ENCODE measurements around the gene HSPA9. TPM values are rescaled to one million over a fixed set of nuclear protein-coding genes. Genes with fewer than 3 reads are reported as not detected.
A peak's percentile ranks its signal among the peaks of the same experiment; 100 is the strongest.

Gene HSPA9
- total RNA-seq, 1 experiment from 2014 or later: 414 TPM

DNA sequence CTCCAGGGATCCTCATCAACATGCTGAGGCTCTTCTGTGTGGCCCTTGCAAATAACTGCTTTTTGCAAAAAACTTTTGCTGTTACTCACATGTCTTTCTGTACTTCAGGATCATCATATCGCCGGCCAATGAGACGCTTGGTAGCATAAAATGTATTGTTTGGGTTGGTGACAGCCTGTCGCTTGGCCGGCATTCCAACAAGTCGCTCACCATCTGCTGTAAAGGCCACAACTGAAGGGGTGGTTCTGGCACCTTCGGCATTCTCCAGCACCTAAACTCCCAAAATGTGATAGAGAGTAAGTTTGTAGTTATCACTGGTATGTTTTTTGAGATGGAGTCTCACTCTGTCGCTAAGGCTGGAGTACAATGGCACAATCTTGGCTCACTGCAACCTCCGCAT is 4.3 kb downstream of the HSPA9 start (continued):
- TF ChIP-seq AFF4 (CRISPR knock-in tag; IDR thresholded peaks at IDR 0.05; ENCODE audit: borderline replicate concordance): no peak

DNA sequence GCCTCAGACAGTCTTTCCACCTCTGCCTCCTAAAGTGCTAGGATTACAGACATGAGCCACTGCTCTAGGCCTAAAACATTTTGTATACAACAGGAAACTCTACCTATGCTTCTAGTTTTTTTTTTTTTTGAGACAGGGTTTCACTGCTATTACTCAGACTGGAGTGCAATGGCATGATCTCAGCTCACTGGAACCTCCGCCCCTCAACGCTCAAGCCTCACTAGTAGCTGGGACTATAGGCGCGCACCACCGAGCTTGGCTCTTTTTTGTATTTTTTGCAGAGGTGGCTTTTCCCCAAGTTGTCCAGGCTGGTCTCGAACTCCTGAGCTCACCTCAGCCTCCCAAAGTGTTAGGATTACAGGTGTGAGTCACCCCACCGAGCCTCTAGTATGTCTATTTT is 5.4 kb downstream of the HSPA9 start:
- H3K27me3 Mint-ChIP-seq (ENCODE audit: low read depth): no peaks in the 10 kb centered on the region; the same call in 1 of the 2 replicates
- DNase-seq (ENCODE audit: low spot score) (no peak), ATAC-seq (no peak)
- peaks cover 8% of the 10 kb centered on the region for H3K4me1 Mint-ChIP-seq
- no peaks in the 10 kb centered on the region for H3K9me3 Mint-ChIP-seq
- H3K4me3 Mint-ChIP-seq: no peak overlapping the region
- H3K27ac Mint-ChIP-seq: no peak overlapping the region
- ChIA-PET POLR2A (interaction anchor here (0.7 kb wide), 1 partner anchor 18 kb away, joined by 3 read pairs; no protein-coding TSS in a partner anchor), CTCF (no interaction called here)
- peaks cover 95% of the 10 kb centered on the region for H3K36me3 Mint-ChIP-seq
- TF ChIP-seq NFYB (CRISPR knock-in tag; conservative IDR thresholded peaks at IDR 0.05; ENCODE audit: low read depth) (no peak), TP53 (CRISPR knock-in tag; IDR thresholded peaks at IDR 0.05) (no peak), RORB (CRISPR knock-in tag; IDR thresholded peaks at IDR 0.05) (no peak), GABPB1 (CRISPR knock-in tag; IDR thresholded peaks at IDR 0.05) (no peak)
- TF ChIP-seq, protein P1, sequence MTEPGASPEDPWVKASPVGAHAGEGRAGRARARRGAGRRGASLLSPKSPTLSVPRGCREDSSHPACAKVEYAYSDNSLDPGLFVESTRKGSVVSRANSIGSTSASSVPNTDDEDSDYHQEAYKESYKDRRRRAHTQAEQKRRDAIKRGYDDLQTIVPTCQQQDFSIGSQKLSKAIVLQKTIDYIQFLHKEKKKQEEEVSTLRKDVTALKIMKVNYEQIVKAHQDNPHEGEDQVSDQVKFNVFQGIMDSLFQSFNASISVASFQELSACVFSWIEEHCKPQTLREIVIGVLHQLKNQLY (CRISPR knock-in tag; IDR thresholded peaks at IDR 0.05): no peak
- TF ChIP-seq, protein P2, sequence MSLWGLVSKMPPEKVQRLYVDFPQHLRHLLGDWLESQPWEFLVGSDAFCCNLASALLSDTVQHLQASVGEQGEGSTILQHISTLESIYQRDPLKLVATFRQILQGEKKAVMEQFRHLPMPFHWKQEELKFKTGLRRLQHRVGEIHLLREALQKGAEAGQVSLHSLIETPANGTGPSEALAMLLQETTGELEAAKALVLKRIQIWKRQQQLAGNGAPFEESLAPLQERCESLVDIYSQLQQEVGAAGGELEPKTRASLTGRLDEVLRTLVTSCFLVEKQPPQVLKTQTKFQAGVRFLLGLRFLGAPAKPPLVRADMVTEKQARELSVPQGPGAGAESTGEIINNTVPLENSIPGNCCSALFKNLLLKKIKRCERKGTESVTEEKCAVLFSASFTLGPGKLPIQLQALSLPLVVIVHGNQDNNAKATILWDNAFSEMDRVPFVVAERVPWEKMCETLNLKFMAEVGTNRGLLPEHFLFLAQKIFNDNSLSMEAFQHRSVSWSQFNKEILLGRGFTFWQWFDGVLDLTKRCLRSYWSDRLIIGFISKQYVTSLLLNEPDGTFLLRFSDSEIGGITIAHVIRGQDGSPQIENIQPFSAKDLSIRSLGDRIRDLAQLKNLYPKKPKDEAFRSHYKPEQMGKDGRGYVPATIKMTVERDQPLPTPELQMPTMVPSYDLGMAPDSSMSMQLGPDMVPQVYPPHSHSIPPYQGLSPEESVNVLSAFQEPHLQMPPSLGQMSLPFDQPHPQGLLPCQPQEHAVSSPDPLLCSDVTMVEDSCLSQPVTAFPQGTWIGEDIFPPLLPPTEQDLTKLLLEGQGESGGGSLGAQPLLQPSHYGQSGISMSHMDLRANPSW (CRISPR knock-in tag; conservative IDR thresholded peaks at IDR 0.05; ENCODE audit: low read depth): no peak

DNA sequence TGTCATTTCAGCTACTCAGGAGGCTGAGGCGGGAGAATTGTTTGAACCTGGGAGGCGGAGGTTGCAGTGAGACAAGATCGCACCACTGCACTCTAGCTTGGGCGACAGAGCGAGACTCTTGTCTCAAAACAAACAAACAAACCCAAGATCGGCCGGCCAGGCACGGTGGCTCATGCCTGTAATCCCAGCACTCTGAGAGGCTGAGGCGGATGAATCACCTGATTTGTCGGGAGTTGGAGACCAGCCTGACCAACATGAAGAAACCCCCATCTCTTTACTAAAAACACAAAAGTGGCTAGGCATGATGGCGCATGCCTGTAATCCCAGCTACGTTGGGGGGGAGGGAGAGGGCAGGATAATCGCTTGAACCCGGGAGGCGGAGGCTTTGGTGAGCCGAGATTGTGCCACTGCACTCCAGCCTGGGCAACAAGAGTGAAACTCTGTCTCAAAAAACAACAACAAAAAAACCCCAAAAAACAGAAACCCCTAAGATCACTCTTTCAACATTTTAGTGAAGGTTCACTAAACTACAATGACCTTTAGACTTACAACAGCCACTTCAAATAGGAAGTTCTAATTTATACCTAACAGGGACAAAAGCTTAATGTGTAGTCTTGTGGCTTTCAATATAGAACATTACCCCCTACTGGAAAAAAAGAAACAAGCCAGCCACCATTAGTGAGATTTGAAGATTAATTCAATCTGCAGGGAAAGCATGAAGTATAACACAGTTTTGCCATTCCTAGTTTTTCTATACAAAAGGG is 7.0 kb downstream of the HSPA9 start:
- peaks cover 94% of the 10 kb centered on the region for H3K36me3 Mint-ChIP-seq
- peak overlapping the region; percentile 41; the same call in 1 of the 2 replicates for H3K27ac Mint-ChIP-seq
- TF ChIP-seq SOX15 (CRISPR knock-in tag; IDR thresholded peaks at IDR 0.05) (no peak), PRDM15 (CRISPR knock-in tag; IDR thresholded peaks at IDR 0.05) (no peak), NFATC4 (CRISPR knock-in tag; IDR thresholded peaks at IDR 0.05) (no peak), TP53 (CRISPR knock-in tag; IDR thresholded peaks at IDR 0.05) (no peak), ARID4B (CRISPR knock-in tag; IDR thresholded peaks at IDR 0.05; ENCODE audit: borderline replicate concordance) (no peak)
- TF ChIP-seq, protein P3, sequence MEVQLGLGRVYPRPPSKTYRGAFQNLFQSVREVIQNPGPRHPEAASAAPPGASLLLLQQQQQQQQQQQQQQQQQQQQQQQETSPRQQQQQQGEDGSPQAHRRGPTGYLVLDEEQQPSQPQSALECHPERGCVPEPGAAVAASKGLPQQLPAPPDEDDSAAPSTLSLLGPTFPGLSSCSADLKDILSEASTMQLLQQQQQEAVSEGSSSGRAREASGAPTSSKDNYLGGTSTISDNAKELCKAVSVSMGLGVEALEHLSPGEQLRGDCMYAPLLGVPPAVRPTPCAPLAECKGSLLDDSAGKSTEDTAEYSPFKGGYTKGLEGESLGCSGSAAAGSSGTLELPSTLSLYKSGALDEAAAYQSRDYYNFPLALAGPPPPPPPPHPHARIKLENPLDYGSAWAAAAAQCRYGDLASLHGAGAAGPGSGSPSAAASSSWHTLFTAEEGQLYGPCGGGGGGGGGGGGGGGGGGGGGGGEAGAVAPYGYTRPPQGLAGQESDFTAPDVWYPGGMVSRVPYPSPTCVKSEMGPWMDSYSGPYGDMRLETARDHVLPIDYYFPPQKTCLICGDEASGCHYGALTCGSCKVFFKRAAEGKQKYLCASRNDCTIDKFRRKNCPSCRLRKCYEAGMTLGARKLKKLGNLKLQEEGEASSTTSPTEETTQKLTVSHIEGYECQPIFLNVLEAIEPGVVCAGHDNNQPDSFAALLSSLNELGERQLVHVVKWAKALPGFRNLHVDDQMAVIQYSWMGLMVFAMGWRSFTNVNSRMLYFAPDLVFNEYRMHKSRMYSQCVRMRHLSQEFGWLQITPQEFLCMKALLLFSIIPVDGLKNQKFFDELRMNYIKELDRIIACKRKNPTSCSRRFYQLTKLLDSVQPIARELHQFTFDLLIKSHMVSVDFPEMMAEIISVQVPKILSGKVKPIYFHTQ (CRISPR knock-in tag; IDR thresholded peaks at IDR 0.05): no peak

More for the DNA sequence above, 7.0 kb downstream of the HSPA9 start:
- Mint-ChIP-seq H3K4me1 (no peaks in the 10 kb centered on the region), H3K9me3 (no peaks in the 10 kb centered on the region), H3K4me3 (no peak overlapping the region), H3K27me3 (ENCODE audit: low read depth) (no peaks in the 10 kb centered on the region)
- CTCF ChIA-PET: no interaction called here
- POLR2A ChIA-PET: no interaction called here
- DNase-seq (ENCODE audit: low spot score) (no peak), ATAC-seq (no peak)

Data from WTC11 (cell line).